ENCODE data around the gene CIAO2A.

DNA sequence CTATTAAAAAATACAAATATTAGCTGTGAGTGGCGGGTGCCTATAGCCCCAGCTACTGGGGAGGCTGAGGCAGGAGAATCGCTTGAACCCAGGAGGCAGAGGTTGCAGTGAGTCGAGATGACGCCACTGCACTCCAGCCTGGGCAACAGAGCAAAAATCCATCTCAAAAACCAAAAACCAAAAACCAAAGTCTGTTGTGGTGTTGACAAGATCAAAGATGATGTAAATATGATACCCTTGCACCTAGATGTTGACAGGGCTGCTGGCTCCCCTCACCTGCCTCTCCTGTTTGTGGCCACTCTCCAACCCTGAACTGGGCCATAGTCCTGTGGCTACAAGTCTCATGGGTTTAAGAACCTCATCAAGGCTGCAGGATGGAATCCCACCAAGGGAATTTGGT, 63.5 kb downstream of the CIAO2A start:
- TF ChIP-seq, protein P1, sequence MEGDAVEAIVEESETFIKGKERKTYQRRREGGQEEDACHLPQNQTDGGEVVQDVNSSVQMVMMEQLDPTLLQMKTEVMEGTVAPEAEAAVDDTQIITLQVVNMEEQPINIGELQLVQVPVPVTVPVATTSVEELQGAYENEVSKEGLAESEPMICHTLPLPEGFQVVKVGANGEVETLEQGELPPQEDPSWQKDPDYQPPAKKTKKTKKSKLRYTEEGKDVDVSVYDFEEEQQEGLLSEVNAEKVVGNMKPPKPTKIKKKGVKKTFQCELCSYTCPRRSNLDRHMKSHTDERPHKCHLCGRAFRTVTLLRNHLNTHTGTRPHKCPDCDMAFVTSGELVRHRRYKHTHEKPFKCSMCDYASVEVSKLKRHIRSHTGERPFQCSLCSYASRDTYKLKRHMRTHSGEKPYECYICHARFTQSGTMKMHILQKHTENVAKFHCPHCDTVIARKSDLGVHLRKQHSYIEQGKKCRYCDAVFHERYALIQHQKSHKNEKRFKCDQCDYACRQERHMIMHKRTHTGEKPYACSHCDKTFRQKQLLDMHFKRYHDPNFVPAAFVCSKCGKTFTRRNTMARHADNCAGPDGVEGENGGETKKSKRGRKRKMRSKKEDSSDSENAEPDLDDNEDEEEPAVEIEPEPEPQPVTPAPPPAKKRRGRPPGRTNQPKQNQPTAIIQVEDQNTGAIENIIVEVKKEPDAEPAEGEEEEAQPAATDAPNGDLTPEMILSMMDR (IDR thresholded peaks at IDR 0.05; ENCODE audit: extremely low read depth in 1 of 2, insufficient read depth in 1 of 2, low read depth in 1 of 2, low read length in 2 of 2), result no peak
- no peak for TF ChIP-seq EZH2 (IDR thresholded peaks at IDR 0.05; ENCODE audit: borderline replicate concordance, low read depth, low read length, severe bottlenecking)
- no peak for TF ChIP-seq POLR2AphosphoS5 (IDR thresholded peaks at IDR 0.05; ENCODE audit: insufficient read depth, low read depth, low read length)
- TF ChIP-seq POLR2A (IDR thresholded peaks at IDR 0.05; ENCODE audit: low read depth, low read length), result no peak
